ENCODE measurements around the gene SLC6A11. TPM values are rescaled to one million over a fixed set of nuclear protein-coding genes. Genes with fewer than 3 reads are reported as not detected.

SLC6A11 gene
- total and polyA plus RNA-seq, 2 of the 13 experiments (the other 11 are each of a cell fraction or from before 2014, with no cell fraction given): 17.9 to 34.5 TPM

- Histone ChIP-seq H3K9ac (ENCODE audit: insufficient read depth, low read depth, low read length) (no peak overlapping the region), H3K9me3 (ENCODE audit: low read length) (peaks cover 17% of the 10 kb centered on the region), H3K79me2 (ENCODE audit: insufficient read depth, low read length) (no peaks in the 10 kb centered on the region), H2AFZ (ENCODE audit: low read length) (no peak overlapping the region), H3K27ac (ENCODE audit: extremely low read length, insufficient read depth, low read length) (no peak overlapping the region), H3K27me3 (ENCODE audit: control insufficient read depth in 1 of 2, insufficient read depth in 2 of 2, low read length in 2 of 2) (no peaks in the 10 kb centered on the region), H3K4me1 (ENCODE audit: insufficient read depth, low read length) (no peaks in the 10 kb centered on the region), H3K4me3 (replicated peaks in 1 of 3; ENCODE audit: insufficient read depth in 1 of 3, low read depth in 2 of 3, low read length in 3 of 3) (no peak overlapping the region), H3K4me2 (ENCODE audit: low read depth, low read length) (no peak overlapping the region), H3K36me3 (replicated peaks in 1 of 2; ENCODE audit: control insufficient read depth in 1 of 2, insufficient read depth in 2 of 2, low read length in 2 of 2) (peaks cover 2 to 23% of the 10 kb centered on the region in 2 experiments; a peak in 4 of 5 replicates), H4K20me1 (ENCODE audit: insufficient read depth, low read length) (no peaks in the 10 kb centered on the region)
- no peak for FAIRE-seq
- ChIA-PET POLR2A (no interaction called here), CTCF (ENCODE audit: low intra/inter-chr PET ratio, low total read pairs) (no interaction called here)
- in situ Hi-C loops (cut with HindIII; ENCODE audit: extremely low pct_ligation_motif_present, low pct_unique_long_range_greater_than_20kb): no loop called here
- intact Hi-C loops (cut with micrococcal nuclease; ENCODE audit: unreplicated experiment): no loop called here
- no TSS peak for BruUV-seq (replicated peaks)
- no peak for ATAC-seq
- WGBS (ENCODE audit: low lambda C conversion rate): 45% methylated on average over 2 of the region's 3 CpGs
- DNase-seq (ENCODE audit: low spot score): no peak
- no peak for TF ChIP-seq ZNF234 (CRISPR knock-in tag; conservative IDR thresholded peaks at IDR 0.05)
- TF ChIP-seq, protein P1, sequence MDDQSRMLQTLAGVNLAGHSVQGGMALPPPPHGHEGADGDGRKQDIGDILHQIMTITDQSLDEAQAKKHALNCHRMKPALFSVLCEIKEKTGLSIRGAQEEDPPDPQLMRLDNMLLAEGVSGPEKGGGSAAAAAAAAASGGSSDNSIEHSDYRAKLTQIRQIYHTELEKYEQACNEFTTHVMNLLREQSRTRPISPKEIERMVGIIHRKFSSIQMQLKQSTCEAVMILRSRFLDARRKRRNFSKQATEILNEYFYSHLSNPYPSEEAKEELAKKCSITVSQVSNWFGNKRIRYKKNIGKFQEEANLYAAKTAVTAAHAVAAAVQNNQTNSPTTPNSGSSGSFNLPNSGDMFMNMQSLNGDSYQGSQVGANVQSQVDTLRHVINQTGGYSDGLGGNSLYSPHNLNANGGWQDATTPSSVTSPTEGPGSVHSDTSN (CRISPR knock-in tag; IDR thresholded peaks at IDR 0.05; ENCODE audit: borderline replicate concordance): no peak
- TF ChIP-seq TSC22D2 (CRISPR knock-in tag; IDR thresholded peaks at IDR 0.05; ENCODE audit: borderline replicate concordance): no peak
- no peak for TF ChIP-seq ZNF446 (CRISPR knock-in tag; IDR thresholded peaks at IDR 0.05)
- TF ChIP-seq MED8 (CRISPR knock-in tag; IDR thresholded peaks at IDR 0.05; ENCODE audit: insufficient replicate concordance): no peak
- TF ChIP-seq, protein P2, sequence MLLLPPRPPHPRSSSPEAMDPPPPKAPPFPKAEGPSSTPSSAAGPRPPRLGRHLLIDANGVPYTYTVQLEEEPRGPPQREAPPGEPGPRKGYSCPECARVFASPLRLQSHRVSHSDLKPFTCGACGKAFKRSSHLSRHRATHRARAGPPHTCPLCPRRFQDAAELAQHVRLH (CRISPR knock-in tag; IDR thresholded peaks at IDR 0.05; ENCODE audit: borderline replicate concordance, low read depth): no peak
- no peak for TF ChIP-seq WIZ (CRISPR knock-in tag; IDR thresholded peaks at IDR 0.05)
- TF ChIP-seq, protein P3, sequence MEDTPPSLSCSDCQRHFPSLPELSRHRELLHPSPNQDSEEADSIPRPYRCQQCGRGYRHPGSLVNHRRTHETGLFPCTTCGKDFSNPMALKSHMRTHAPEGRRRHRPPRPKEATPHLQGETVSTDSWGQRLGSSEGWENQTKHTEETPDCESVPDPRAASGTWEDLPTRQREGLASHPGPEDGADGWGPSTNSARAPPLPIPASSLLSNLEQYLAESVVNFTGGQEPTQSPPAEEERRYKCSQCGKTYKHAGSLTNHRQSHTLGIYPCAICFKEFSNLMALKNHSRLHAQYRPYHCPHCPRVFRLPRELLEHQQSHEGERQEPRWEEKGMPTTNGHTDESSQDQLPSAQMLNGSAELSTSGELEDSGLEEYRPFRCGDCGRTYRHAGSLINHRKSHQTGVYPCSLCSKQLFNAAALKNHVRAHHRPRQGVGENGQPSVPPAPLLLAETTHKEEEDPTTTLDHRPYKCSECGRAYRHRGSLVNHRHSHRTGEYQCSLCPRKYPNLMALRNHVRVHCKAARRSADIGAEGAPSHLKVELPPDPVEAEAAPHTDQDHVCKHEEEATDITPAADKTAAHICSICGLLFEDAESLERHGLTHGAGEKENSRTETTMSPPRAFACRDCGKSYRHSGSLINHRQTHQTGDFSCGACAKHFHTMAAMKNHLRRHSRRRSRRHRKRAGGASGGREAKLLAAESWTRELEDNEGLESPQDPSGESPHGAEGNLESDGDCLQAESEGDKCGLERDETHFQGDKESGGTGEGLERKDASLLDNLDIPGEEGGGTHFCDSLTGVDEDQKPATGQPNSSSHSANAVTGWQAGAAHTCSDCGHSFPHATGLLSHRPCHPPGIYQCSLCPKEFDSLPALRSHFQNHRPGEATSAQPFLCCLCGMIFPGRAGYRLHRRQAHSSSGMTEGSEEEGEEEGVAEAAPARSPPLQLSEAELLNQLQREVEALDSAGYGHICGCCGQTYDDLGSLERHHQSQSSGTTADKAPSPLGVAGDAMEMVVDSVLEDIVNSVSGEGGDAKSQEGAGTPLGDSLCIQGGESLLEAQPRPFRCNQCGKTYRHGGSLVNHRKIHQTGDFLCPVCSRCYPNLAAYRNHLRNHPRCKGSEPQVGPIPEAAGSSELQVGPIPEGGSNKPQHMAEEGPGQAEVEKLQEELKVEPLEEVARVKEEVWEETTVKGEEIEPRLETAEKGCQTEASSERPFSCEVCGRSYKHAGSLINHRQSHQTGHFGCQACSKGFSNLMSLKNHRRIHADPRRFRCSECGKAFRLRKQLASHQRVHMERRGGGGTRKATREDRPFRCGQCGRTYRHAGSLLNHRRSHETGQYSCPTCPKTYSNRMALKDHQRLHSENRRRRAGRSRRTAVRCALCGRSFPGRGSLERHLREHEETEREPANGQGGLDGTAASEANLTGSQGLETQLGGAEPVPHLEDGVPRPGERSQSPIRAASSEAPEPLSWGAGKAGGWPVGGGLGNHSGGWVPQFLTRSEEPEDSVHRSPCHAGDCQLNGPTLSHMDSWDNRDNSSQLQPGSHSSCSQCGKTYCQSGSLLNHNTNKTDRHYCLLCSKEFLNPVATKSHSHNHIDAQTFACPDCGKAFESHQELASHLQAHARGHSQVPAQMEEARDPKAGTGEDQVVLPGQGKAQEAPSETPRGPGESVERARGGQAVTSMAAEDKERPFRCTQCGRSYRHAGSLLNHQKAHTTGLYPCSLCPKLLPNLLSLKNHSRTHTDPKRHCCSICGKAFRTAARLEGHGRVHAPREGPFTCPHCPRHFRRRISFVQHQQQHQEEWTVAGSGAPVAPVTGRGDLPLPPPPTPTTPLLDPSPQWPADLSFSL (CRISPR knock-in tag; IDR thresholded peaks at IDR 0.05): no peak
- TF ChIP-seq ZHX1 (CRISPR knock-in tag; IDR thresholded peaks at IDR 0.05; ENCODE audit: low read depth): no peak
- no peak for TF ChIP-seq TGIF2 (CRISPR knock-in tag; IDR thresholded peaks at IDR 0.05)
- TF ChIP-seq ZNF569 (CRISPR knock-in tag; IDR thresholded peaks at IDR 0.05; ENCODE audit: borderline replicate concordance): no peak
- TF ChIP-seq ZNF230 (CRISPR knock-in tag; IDR thresholded peaks at IDR 0.05): no peak
Measured at GRCh38 chr3:10888518-10889090, 72.6 kb downstream of the SLC6A11 start.

Measured in HepG2 (cell line).